Endothelial cell of umbilical vein (primary cell): ENCODE results near the gene AGAP5.

ENCODE experiments used
- EZH2 ChIP-seq: IDR thresholded peaks from 2 replicates; pipeline ENCODE4 v1.6.1; 2012; ENCODE audit warnings: borderline replicate concordance, low read depth, mild to moderate bottlenecking, moderate library complexity, low read length, inconsistent platforms; ENCODE audit not compliant: severe bottlenecking
- FOS ChIP-seq: IDR thresholded peaks from 2 replicates; pipeline ENCODE4 v1.6.1; 2011; ENCODE audit warnings: mild to moderate bottlenecking, low read length, moderate library complexity, borderline replicate concordance; ENCODE audit not compliant: insufficient read depth
- GATA2 ChIP-seq: IDR thresholded peaks from 2 replicates; pipeline ENCODE4 v1.7.0; 2011; ENCODE audit warnings: low read depth, mild to moderate bottlenecking, moderate library complexity, mixed read lengths, low read length; ENCODE audit not compliant: insufficient read length, insufficient read depth
- MAX ChIP-seq: IDR thresholded peaks from 2 replicates; pipeline ENCODE4 v1.6.1; 2011; ENCODE audit not compliant: insufficient read depth, insufficient read length
- POLR2A ChIP-seq: IDR thresholded peaks from 2 replicates; pipeline ENCODE4 v1.6.1; 2012; ENCODE audit warnings: low read depth, mild to moderate bottlenecking, control low read depth, low read length
- POLR2AphosphoS5 ChIP-seq: IDR thresholded peaks from 2 replicates; pipeline ENCODE4 v1.6.1; 2012; ENCODE audit warnings: low read depth, mild to moderate bottlenecking, control low read depth, low read length, moderate library complexity; ENCODE audit not compliant: insufficient read depth
- TF ChIP-seq, protein P1 (sequence below), 2 donors: IDR thresholded peaks; 1 replicate in 1 of 2; 2 replicates in 1 of 2; pipeline ENCODE4 v1.5.1; 2011; ENCODE audit warnings: low read length in 2 of 2, mild to moderate bottlenecking in 2 of 2, moderate library complexity in 2 of 2, control low read depth in 1 of 2, inconsistent platforms in 1 of 2, low read depth in 1 of 2; ENCODE audit not compliant: insufficient read depth in 1 of 2; ENCODE audit errors: extremely low read depth in 1 of 2

DNA sequence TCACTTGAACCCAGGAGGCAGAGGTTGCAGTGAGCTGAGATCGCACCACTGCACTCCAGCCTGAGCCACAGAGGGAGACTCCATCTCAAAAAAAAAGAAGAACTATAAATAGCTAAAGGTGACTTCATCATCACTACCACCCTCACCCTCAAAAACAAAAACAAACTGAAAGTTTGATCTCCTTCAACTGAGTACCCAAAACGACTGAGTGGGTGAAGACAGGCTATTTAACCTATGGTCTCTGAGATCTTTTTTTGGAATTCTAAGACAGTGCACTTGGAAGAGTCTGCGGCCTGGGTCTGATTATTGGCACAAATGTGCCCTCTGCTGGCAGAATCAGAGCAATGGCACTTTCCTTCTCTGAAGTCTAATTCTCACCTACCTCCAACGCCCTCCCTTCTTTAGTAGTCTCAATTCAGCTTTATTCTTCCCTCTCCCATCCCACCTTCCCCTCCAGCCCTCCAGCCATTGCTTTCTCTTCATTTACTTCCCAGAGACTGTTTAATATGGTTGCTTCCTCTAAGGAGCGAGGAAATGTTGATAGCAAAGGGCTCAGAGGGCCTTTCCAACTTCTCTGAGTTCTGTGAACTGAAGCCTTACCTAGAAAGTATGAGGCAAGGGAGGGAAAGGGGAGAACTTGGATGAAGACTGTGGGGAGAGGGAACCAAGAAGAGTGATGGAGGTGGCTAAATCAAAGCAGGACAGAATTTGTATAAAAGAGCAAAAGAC is 53.7 kb downstream of the AGAP5 start:
- TF ChIP-seq, protein P1, sequence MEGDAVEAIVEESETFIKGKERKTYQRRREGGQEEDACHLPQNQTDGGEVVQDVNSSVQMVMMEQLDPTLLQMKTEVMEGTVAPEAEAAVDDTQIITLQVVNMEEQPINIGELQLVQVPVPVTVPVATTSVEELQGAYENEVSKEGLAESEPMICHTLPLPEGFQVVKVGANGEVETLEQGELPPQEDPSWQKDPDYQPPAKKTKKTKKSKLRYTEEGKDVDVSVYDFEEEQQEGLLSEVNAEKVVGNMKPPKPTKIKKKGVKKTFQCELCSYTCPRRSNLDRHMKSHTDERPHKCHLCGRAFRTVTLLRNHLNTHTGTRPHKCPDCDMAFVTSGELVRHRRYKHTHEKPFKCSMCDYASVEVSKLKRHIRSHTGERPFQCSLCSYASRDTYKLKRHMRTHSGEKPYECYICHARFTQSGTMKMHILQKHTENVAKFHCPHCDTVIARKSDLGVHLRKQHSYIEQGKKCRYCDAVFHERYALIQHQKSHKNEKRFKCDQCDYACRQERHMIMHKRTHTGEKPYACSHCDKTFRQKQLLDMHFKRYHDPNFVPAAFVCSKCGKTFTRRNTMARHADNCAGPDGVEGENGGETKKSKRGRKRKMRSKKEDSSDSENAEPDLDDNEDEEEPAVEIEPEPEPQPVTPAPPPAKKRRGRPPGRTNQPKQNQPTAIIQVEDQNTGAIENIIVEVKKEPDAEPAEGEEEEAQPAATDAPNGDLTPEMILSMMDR (IDR thresholded peaks at IDR 0.05; ENCODE audit: extremely low read depth in 1 of 2, insufficient read depth in 1 of 2, low read depth in 1 of 2, low read length in 2 of 2), result peak; percentile 72 to 77
- TF ChIP-seq EZH2 (no peak), POLR2AphosphoS5 (no peak), POLR2A (no peak), MAX (no peak), GATA2 (no peak), FOS (no peak)
